Adrenal gland (tissue), 12 donors: ENCODE measurements around the gene EVL. TPM values are rescaled to one million over a fixed set of nuclear protein-coding genes. Genes with fewer than 3 reads are reported as not detected.

Source experiments
- DNase-seq, 7 donors: peaks; one replicate each; pipeline ENCODE4 v3.0.0-alpha.2; 2019 to 2020
- H3K27ac ChIP-seq, 5 donors: fragments of 200-600 bp; sonication (generic) in 4 of 5; 1 replicate in 3 of 5; 2 replicates in 2 of 5; pipeline versions ENCODE4 v1.5.1 to v1.8.0; 2016 to 2020; ENCODE audit warnings: mild to moderate bottlenecking in 1 of 5
- H3K27me3 ChIP-seq: fragments of 200-600 bp; 2 replicates; pipeline ENCODE4 v1.8.0; 2021
- H3K36me3 ChIP-seq, 2 donors: fragments of 200-600 bp; replicated peaks in 1 of 2; 1 replicate in 1 of 2; 2 replicates in 1 of 2; pipeline versions ENCODE4 v1.5.1 to v1.8.0; 2018 to 2022
- H3K4me1 ChIP-seq, 2 donors: fragments of 200-600 bp; replicated peaks in 1 of 2; 1 replicate in 1 of 2; 2 replicates in 1 of 2; pipeline versions ENCODE4 v1.5.1 to v1.8.0; 2018 to 2021
- H3K4me3 ChIP-seq, 4 donors: fragments of 200-600 bp; sonication (generic) in 3 of 4; one replicate each; pipeline ENCODE4 v1.5.1; 2016 to 2018
- H3K9me3 ChIP-seq, 3 donors: fragments of 200-600 bp; sonication (generic) in 1 of 3; replicated peaks in 1 of 3; 1 replicate in 2 of 3; 2 replicates in 1 of 3; pipeline versions ENCODE4 v1.5.1 to v1.8.0; 2016 to 2021
- CTCF ChIP-seq, 6 experiments: fragments of 450-650 bp in 4 of 6; fragments of 200-600 bp in 2 of 6; sonication (generic) in 1 of 6; IDR thresholded peaks; 1 replicate in 5 of 6; 2 replicates in 1 of 6; pipeline versions ENCODE4 v1.5.1 to v1.8.0; 2016 to 2021; ENCODE audit warnings: antibody characterized with exemption in 6 of 6, mild to moderate bottlenecking in 2 of 6, moderate library complexity in 1 of 6
- POLR2A ChIP-seq, 2 donors: fragments of 450-650 bp; IDR thresholded peaks; one replicate each; pipeline ENCODE4 v1.6.1; 2017; ENCODE audit warnings: antibody characterized with exemption in 2 of 2, mild to moderate bottlenecking in 2 of 2, moderate library complexity in 1 of 2
- WGBS, 4 donors: extraction: QIAGEN DNeasy Blood & Tissue Kit in 2 of 4; methylation state at CpG; one replicate each; pipeline versions ENCODE4 v1.1.5 to v1.1.7; 2013 to 2017; 5-methylcytosine and 5-hydroxymethylcytosine counted together
- intact Hi-C, 2 donors: fragments of 100-400 bp; cut with DNase I; formaldehyde crosslinking; loops; one replicate each; pipeline versions ENCODE4 v1.14.1 to v1.15.0; 2022 to 2023
- polyA plus RNA-seq, 3 donors: library from polyadenylated mRNA; stranded (reverse); fragments of 200-250 nt in 2 of 3; fragments of 350-450 nt in 1 of 3; fragmentation: Illumina TruSeq in 1 of 3; extraction: RNeasy Lipid Tissue Mini Kit (QIAGEN cat#74804) in 1 of 3; gene quantifications; one replicate each; pipeline ENCODE4 v1.2.3, GENCODE V29; 2013 to 2014
- total RNA-seq, 9 donors: library from RNA; depleted of rRNA in 4 of 9; stranded (reverse); fragments of >200 nt in 4 of 9; fragments of 120-200 nt in 1 of 9; fragmentation: NEBNext Ultra II Directional in 1 of 9; extraction: Animal tissue kit (Norgen Biotek cat#: 25700) in 1 of 9; gene quantifications; one replicate each; pipeline versions ENCODE4 v1.1.0 to v1.2.4, GENCODE V29; 2013 to 2023
- donor health status: healthy with polysubstance abuse.
- donor health status: Bipolar disorder and iron deficiency.
- donor health status: DM: yes; HTN: yes; CAD: no.
- donor health status: DM: no; HTN: no; CAD: no.
- donor health status: DM: no; HTN: no; CAD: no.
- donor health status: DM: yes; HTN: yes; CAD: no.

Gene EVL
- total and polyA plus RNA-seq, 12 donors: 23.7 to 209 (median 46.8) TPM

GRCh38 chr14:100076606-100077005, 11.4 kb downstream of the EVL start:
- WGBS, 4 donors: 64 to 68% (median 67%) methylated on average over 7 of the region's 7 CpGs
- H3K4me1 ChIP-seq: peaks cover 3 to 7% of the 10 kb centered on the region in 2 donors
- peak overlapping the region in 1 of 5 donors; percentile 33 for H3K27ac ChIP-seq
- no peaks in the 10 kb centered on the region for H3K27me3 ChIP-seq
- no peak overlapping the region for H3K4me3 ChIP-seq
- H3K9me3 ChIP-seq: no peaks in the 10 kb centered on the region
- DNase-seq: peak in 5 of 7 donors; percentile 32 to 47 (median 34)
- intact Hi-C loops: no loop called here
- TF ChIP-seq POLR2A (IDR thresholded peaks at IDR 0.05) (no peak), CTCF (IDR thresholded peaks at IDR 0.05) (no peak)
- H3K36me3 ChIP-seq: no peaks in the 10 kb centered on the region

- peaks cover 3 to 7% of the 10 kb centered on the region in 2 donors for H3K4me1 ChIP-seq
These were observed 12.2 kb downstream of the EVL start for GRCh38 chr14:100077441-100077840.

GRCh38 chr14:100078216-100078803, 13.1 kb downstream of the EVL start:
- intact Hi-C loops: no loop called here
- no peaks in the 10 kb centered on the region for H3K27me3 ChIP-seq
- TF ChIP-seq CTCF (IDR thresholded peaks at IDR 0.05): no peak
- TF ChIP-seq POLR2A (IDR thresholded peaks at IDR 0.05): no peak
- H3K36me3 ChIP-seq: no peaks in the 10 kb centered on the region
- no peak overlapping the region for H3K4me3 ChIP-seq
- peaks cover 3 to 7% of the 10 kb centered on the region in 2 donors for H3K4me1 ChIP-seq
- H3K9me3 ChIP-seq: no peaks in the 10 kb centered on the region
- 78 to 89% (median 82%) methylated on average over 10 of the region's 10 CpGs for WGBS, 4 donors
- H3K27ac ChIP-seq: no peak overlapping the region
- no peak for DNase-seq

More at GRCh38 chr14:100077441-100077840, 12.2 kb downstream of the EVL start:
- Histone ChIP-seq H3K4me3 (no peak overlapping the region), H3K27me3 (no peaks in the 10 kb centered on the region), H3K27ac (no peak overlapping the region), H3K9me3 (no peaks in the 10 kb centered on the region), H3K36me3 (no peaks in the 10 kb centered on the region)
- no peak for TF ChIP-seq CTCF (IDR thresholded peaks at IDR 0.05)
- TF ChIP-seq POLR2A (IDR thresholded peaks at IDR 0.05): no peak
- no peak for DNase-seq
- 95 to 99% (median 98%) methylated on average over 9 of the region's 9 CpGs for WGBS, 4 donors
- intact Hi-C loops: no loop called here

- intact Hi-C loops: no loop called here
- Histone ChIP-seq H3K36me3 (no peaks in the 10 kb centered on the region), H3K9me3 (no peaks in the 10 kb centered on the region), H3K4me1 (peaks cover 3 to 7% of the 10 kb centered on the region in 2 donors), H3K4me3 (no peak overlapping the region), H3K27ac (no peak overlapping the region), H3K27me3 (no peaks in the 10 kb centered on the region)
- TF ChIP-seq CTCF (IDR thresholded peaks at IDR 0.05) (no peak), POLR2A (IDR thresholded peaks at IDR 0.05) (no peak)
- 60 to 75% (median 67%) methylated on average over 6 to 9 of the region's 9 CpGs for WGBS, 4 donors
- no peak for DNase-seq
These were observed 13.9 kb downstream of the EVL start for GRCh38 chr14:100078997-100079725.
